GM12878 (cell line): ENCODE data around the gene ERICH4.

Source experiments
- CTCF ChIP-seq, 3 experiments: IDR thresholded peaks in 2 of 3; conservative IDR thresholded peaks in 1 of 3; 2 replicates each; pipeline ENCODE4 v1.5.1; 2011; ENCODE audit warnings: low read depth in 3 of 3, low read length in 3 of 3, mild to moderate bottlenecking in 3 of 3, control low read depth in 2 of 3, moderate library complexity in 2 of 3, inconsistent platforms in 1 of 3, mixed read lengths in 1 of 3; ENCODE audit not compliant: control insufficient read depth in 2 of 3, insufficient read depth in 1 of 3; ENCODE audit errors: extremely low read depth in 1 of 3
- IRF3 ChIP-seq: fragments of 450-650 bp; IDR thresholded peaks from 2 replicates; pipeline ENCODE4 v1.6.1; 2014; ENCODE audit warnings: mild to moderate bottlenecking
- POLR2A ChIP-seq: IDR thresholded peaks from 2 replicates; pipeline ENCODE4 v1.6.1; 2011; ENCODE audit warnings: low read depth, mild to moderate bottlenecking, low read length
- POLR2AphosphoS5 ChIP-seq: IDR thresholded peaks from 2 replicates; pipeline ENCODE4 v1.6.1; 2011; ENCODE audit warnings: mild to moderate bottlenecking, low read length, inconsistent platforms
- ZNF24 ChIP-seq: fragments of 450-650 bp; IDR thresholded peaks from 2 replicates; pipeline ENCODE4 v1.6.1; 2017; ENCODE audit warnings: antibody characterized with exemption, mild to moderate bottlenecking

DNA sequence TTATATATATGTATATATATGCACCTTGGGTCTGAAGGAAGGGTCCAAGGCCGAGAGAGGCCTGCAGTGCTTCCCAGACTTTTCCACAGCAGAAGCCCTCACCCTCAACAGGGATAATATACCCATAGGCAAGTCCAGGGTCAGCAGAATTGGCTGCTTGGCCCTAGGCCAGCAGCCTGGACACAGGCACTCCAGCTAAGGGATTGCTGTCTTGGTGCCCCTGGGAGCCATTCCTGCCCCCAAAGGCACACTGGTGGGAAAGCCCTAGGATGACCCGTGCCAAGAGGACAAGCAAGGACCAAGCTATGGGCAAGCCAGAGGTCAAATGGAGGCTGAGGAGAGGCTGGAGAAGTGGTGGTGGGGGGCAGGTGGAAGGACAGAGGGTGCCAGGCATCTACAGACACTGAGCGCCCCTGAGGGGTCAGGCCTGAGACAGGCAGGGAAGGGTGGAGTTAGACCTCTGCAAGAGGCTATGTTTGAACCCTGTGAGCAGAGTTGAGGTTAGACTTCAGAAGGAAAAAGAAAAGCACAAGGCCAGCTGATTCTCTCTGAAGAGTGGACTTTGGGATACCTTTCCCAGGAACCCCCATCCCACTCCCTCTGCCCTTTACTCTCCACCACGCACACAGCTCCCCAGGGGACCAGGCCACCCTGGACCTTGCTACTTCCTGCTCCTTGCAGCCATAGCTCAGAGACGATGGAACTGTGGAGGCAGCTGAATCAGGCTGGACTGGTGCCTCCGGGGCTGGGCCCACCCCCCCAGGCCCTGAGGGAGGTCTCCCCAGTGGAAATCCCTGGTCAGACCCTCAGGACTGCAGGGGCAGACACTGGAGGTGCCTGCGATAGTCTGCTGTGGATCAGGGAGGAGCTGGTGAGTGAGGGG is at the start of gene ERICH4:
- no peak for TF ChIP-seq IRF3
- no peak for TF ChIP-seq CTCF (IDR thresholded peaks at IDR 0.05 in 2 of 3, conservative IDR thresholded peaks at IDR 0.05 in 1 of 3; ENCODE audit: control insufficient read depth in 2 of 3, extremely low read depth in 1 of 3, insufficient read depth in 1 of 3, low read depth in 3 of 3, low read length in 3 of 3)
- no peak for TF ChIP-seq ZNF24
- no peak for TF ChIP-seq POLR2A
- no peak for TF ChIP-seq POLR2AphosphoS5
